Neural crest cell (in vitro differentiated cells): ENCODE measurements around the gene PHF21A. TPM values are rescaled to one million over a fixed set of nuclear protein-coding genes. Genes with fewer than 3 reads are reported as not detected.

Source experiments
- total RNA-seq: library from RNA; stranded (reverse); gene quantifications from 2 replicates; pipeline ENCODE4 v1.2.1, GENCODE V29; 2021

Gene PHF21A
- total RNA-seq, 1 donor from 2014 or later: 56.5 TPM

Other genes starting within 250 kb of the PHF21A start
- 36.6 and 38.7 TPM in 2 replicates for gene MAPK8IP1, start 235.8 kb downstream of the PHF21A start, total RNA-seq
- gene FREY1, start 214.2 kb downstream of the PHF21A start, total RNA-seq: 2.5 and 3.3 TPM in 2 replicates
- gene PEX16, start 203.6 kb downstream of the PHF21A start, total RNA-seq: 27.6 and 29.6 TPM in 2 replicates
- 0.48 TPM in 1 of 2 replicates, not detected in the other for gene LARGE2, start 198.8 kb downstream of the PHF21A start, total RNA-seq
- gene CREB3L1, start 156.2 kb upstream of the PHF21A start, total RNA-seq: 0.71 and 0.75 TPM in 2 replicates
- gene DGKZ, start 226.0 kb upstream of the PHF21A start, total RNA-seq: 54.4 and 60.1 TPM in 2 replicates